Measurements from ENCODE around the gene KBTBD3.
"Not testable (repeated sequence)": the region's sequence is repeated elsewhere in the genome, so short reads cannot be mapped to it uniquely, and the experiment has no call there.

The KBTBD3 gene

GRCh38 chr11:106011481-106011880, 65.7 kb downstream of the KBTBD3 start:
- no peak for DNase-seq (ENCODE audit: low read depth in 1 of 2, low spot score in 1 of 2)

GRCh38 chr11:106003094-106003493, 74.1 kb downstream of the KBTBD3 start:
- DNase-seq (ENCODE audit: low read depth in 1 of 2, low spot score in 1 of 2): not testable (repeated sequence)

- no peak for DNase-seq (ENCODE audit: low read depth in 1 of 2, low spot score in 1 of 2)
Observed at GRCh38 chr11:106001304-106002012, 75.7 kb downstream of the KBTBD3 start.

All from activated T-helper 1 cell treated with anti-CD3 and anti-CD28 coated beads, Interleukin-2, amount 50 U/mL, for 16 hours (primary cell).